ENCODE results near the gene SPECC1. TPM values are rescaled to one million over a fixed set of nuclear protein-coding genes. Genes with fewer than 3 reads are reported as not detected.

Gene SPECC1
- total and polyA plus RNA-seq, 9 of the 15 experiments (the other 6 are each of a cell fraction or from before 2014, with no cell fraction given), result 2.4 to 19.6 (median 14.7) TPM

DNA sequence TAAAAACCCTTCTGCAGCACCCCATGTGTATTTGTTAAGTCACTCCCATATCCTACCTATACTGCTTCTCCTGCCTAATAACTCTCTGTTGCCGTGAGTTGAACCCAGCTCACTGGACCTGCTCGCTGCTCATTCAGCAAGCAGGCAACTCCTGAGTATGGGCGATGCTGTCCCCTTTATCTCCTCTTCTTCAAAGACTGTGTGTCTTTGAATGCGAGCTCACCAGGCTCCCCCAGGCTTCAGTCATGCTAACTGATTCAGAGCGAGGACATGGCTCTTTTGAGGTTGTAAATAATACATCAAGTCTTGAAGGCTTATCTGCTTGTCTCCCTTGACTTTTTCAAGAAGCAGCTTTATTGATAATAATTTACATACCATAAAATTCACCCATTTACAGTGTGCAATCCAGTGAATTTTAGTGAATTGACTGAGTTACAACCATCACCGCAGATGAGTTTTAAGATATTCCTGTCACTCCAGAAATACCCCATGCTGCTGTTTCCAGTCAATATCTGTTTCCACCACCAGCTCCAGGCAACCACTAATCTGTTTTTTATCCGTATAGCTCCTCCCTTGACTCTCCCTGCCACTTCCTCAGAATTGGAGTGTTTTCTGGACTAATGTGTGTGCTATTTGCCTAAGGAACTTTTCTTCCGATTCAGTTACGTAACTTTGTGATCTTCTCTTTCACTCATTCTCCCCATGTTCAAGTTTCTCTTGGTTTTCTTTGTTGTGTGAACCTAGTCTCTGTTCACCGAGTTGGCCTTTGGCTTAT is 132.2 kb downstream of the SPECC1 start:
- Histone ChIP-seq H3K9me1 (ENCODE audit: control insufficient read depth, insufficient read depth, low read length) (no peaks in the 10 kb centered on the region), H3K27me3 (ENCODE audit: control insufficient read depth in 2 of 2, insufficient read depth in 2 of 2, low read length in 2 of 2) (no peaks in the 10 kb centered on the region), H2AFZ (ENCODE audit: low read depth, low read length) (peak overlapping the region; percentile 43), H3K79me2 (ENCODE audit: control insufficient read depth, insufficient read depth, low read length) (no peaks in the 10 kb centered on the region), H3K27ac (ENCODE audit: extremely low read depth, low read depth, low read length) (no peak overlapping the region), H4K20me1 (replicated peaks; ENCODE audit: control insufficient read depth, insufficient read depth, low read length) (no peaks in the 10 kb centered on the region), H3K4me2 (ENCODE audit: insufficient read depth, low read length) (peak overlapping the region; percentile 9), H3K9me3 (replicated peaks; ENCODE audit: control insufficient read depth, insufficient read depth, low read depth, low read length) (no peaks in the 10 kb centered on the region), H3K4me1 (replicated peaks in 1 of 2; ENCODE audit: control insufficient read depth in 2 of 2, insufficient read depth in 2 of 2, low read length in 2 of 2) (peaks cover 3 to 10% of the 10 kb centered on the region in 2 experiments; a peak in 4 of 5 replicates), H3K36me3 (ENCODE audit: control insufficient read depth, insufficient read depth, low read length) (no peaks in the 10 kb centered on the region), H3K4me3 (no peak overlapping the region), H3K9ac (ENCODE audit: insufficient read depth in 1 of 2, low read depth in 2 of 2, low read length in 2 of 2) (no peak overlapping the region; a peak in 2 of 4 replicates)
- DNase-seq (ENCODE audit: extremely low read depth in 1 of 4, low spot score in 3 of 4) (peak in 1 of 4 experiments; percentile 31), ATAC-seq (peak; percentile 63), FAIRE-seq (peak; percentile 54)
- ChIA-PET CTCF (ENCODE audit: low intra/inter-chr PET ratio) (no interaction called here), POLR2A (no interaction called here)
- intact Hi-C loops (cut with micrococcal nuclease), result no loop called here
- in situ Hi-C loops (cut with MboI), result no loop called here
- no TSS peak for BruUV-seq (replicated peaks)
- WGBS (ENCODE audit: insufficient coverage, low coverage, missing lambda C conversion rate), result 26% methylated on average over 9 of the region's 10 CpGs
- TF ChIP-seq, protein P1, sequence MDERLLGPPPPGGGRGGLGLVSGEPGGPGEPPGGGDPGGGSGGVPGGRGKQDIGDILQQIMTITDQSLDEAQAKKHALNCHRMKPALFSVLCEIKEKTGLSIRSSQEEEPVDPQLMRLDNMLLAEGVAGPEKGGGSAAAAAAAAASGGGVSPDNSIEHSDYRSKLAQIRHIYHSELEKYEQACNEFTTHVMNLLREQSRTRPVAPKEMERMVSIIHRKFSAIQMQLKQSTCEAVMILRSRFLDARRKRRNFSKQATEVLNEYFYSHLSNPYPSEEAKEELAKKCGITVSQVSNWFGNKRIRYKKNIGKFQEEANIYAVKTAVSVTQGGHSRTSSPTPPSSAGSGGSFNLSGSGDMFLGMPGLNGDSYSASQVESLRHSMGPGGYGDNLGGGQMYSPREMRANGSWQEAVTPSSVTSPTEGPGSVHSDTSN (CRISPR knock-in tag; IDR thresholded peaks at IDR 0.05; ENCODE audit: low read depth), result no peak
- TF ChIP-seq, protein P1 (tag; conservative IDR thresholded peaks at IDR 0.05; ENCODE audit: low read depth), result peak; percentile 37; the same call in 1 of the 2 replicates
- no peak for TF ChIP-seq ZNF431 (CRISPR knock-in tag; IDR thresholded peaks at IDR 0.05)
- TF ChIP-seq CEBPG (CRISPR knock-in tag; IDR thresholded peaks at IDR 0.05), result no peak
- peak in 1 of 2 experiments; percentile 40; a peak in 1 of 4 replicates for TF ChIP-seq CEBPG (tag; conservative IDR thresholded peaks at IDR 0.05 in 1 of 2, IDR thresholded peaks at IDR 0.05 in 1 of 2)
- 0 out of 2 replicates have a peak, but pooled peaks have one; percentile 45 for TF ChIP-seq FOXJ2 (tag; IDR thresholded peaks at IDR 0.05)
- peak; percentile 26; the same call in 1 of the 2 replicates for TF ChIP-seq TCF3 (CRISPR knock-in tag; IDR thresholded peaks at IDR 0.05)
- TF ChIP-seq, protein P2, sequence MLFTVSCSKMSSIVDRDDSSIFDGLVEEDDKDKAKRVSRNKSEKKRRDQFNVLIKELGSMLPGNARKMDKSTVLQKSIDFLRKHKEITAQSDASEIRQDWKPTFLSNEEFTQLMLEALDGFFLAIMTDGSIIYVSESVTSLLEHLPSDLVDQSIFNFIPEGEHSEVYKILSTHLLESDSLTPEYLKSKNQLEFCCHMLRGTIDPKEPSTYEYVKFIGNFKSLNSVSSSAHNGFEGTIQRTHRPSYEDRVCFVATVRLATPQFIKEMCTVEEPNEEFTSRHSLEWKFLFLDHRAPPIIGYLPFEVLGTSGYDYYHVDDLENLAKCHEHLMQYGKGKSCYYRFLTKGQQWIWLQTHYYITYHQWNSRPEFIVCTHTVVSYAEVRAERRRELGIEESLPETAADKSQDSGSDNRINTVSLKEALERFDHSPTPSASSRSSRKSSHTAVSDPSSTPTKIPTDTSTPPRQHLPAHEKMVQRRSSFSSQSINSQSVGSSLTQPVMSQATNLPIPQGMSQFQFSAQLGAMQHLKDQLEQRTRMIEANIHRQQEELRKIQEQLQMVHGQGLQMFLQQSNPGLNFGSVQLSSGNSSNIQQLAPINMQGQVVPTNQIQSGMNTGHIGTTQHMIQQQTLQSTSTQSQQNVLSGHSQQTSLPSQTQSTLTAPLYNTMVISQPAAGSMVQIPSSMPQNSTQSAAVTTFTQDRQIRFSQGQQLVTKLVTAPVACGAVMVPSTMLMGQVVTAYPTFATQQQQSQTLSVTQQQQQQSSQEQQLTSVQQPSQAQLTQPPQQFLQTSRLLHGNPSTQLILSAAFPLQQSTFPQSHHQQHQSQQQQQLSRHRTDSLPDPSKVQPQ (CRISPR knock-in tag; IDR thresholded peaks at IDR 0.05; ENCODE audit: borderline replicate concordance), result no peak
- TF ChIP-seq MAFK (IDR thresholded peaks at IDR 0.05; ENCODE audit: low read length), result no peak
- 0 out of 2 replicates have a peak, but pooled peaks have one; percentile 8 for TF ChIP-seq CEBPB (tag; IDR thresholded peaks at IDR 0.05)
